ENCODE data around the gene RPLP1.

Gene RPLP1

DNA sequence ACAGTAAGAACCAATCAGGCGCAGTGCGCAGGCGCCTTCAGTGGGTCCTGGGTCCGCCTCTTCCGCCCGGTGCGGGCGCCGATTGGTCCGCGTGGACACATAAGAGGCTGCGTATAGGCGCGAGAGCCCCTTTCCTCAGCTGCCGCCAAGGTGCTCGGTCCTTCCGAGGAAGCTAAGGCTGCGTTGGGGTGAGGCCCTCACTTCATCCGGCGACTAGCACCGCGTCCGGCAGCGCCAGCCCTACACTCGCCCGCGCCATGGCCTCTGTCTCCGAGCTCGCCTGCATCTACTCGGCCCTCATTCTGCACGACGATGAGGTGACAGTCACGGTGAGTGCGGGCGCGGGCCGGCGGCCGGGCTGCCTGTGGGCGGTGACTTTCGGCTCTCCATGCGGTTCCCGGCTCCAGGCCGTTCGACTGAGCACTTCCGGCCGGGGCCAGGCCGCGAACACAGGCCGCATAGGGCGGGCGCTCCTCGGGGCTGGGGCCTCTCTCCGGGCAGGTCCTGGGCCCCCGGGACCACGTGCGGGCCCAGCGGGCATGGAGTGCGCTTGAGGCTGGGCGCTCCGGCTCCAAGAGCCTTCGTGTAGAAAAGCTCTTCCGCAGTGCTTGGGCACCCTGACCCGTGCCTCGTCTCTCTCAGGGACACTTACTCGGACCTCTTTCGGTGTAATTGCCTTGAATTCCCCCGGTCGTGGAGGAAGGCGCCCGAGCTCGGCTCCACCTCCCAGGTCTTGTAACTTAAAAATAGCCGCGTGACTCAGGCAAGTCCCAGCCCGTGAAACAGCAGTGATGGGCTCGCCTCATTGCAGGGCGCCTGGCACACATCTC, at the start of gene RPLP1:
RPLP1 (plus strand) TSS at position 127 of the 830 bp plus-strand sequence; CDS start at position 258, 131 bp downstream.
- peaks cover 5% of the 10 kb centered on the region; the same call in 1 of the 2 replicates for H3K4me1 ChIP-seq (ENCODE audit: insufficient read depth, low read length)
- H3K36me3 ChIP-seq (ENCODE audit: insufficient read depth, low read length): peaks cover 27% of the 10 kb centered on the region
- peak within 1 kb of the TSS; percentile 92 for H3K9ac ChIP-seq (ENCODE audit: low read depth, low read length)
- no peaks in the 10 kb centered on the region for H3K9me3 ChIP-seq (ENCODE audit: control insufficient read depth, insufficient read depth, low read length)

DNA sequence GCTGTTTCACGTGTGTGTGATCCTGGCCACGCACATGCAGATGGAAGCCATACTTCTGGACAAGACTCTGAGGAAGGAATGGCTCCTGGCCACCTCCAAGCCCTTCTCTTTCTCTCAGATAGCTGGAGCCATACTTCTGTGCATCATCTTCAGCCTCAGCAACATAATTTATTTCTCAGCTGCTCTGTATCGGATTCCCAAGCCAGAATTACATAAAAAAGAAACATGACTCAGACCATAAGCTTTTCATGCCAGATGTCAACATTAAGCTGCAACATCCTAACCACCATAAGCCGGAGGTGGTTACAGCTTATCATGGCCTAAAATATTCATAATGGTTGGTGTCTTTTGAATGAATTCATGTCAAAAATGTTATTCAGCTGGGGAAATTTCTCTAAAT, 49.0 kb upstream of the RPLP1 start:
- H3K9ac ChIP-seq (ENCODE audit: low read depth, low read length): no peak overlapping the region
- H3K9me3 ChIP-seq (ENCODE audit: control insufficient read depth, insufficient read depth, low read length): no peaks in the 10 kb centered on the region
- H3K4me1 ChIP-seq (ENCODE audit: insufficient read depth, low read length): no peaks in the 10 kb centered on the region
- H3K36me3 ChIP-seq (ENCODE audit: insufficient read depth, low read length): no peaks in the 10 kb centered on the region

DNA sequence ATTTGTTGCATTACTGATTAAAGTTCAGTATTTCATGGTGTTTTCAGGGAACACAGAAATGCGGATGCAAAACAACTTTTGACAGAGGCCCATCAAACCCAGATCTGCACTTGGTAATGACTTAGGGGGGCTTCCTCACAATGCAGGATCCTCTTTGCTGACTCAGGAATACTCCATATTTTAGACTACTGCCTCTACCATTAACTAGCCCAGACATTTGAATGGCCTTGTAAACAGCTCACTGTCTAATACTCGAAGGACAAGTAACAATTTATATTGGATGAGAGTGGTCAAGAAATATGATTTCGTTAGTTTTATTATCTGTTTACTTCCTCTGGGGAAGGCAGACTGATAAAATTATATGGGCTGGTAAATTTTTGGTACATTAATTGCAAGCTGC, 47.5 kb upstream of the RPLP1 start:
- no peaks in the 10 kb centered on the region for H3K9me3 ChIP-seq (ENCODE audit: control insufficient read depth, insufficient read depth, low read length)
- no peak overlapping the region for H3K9ac ChIP-seq (ENCODE audit: low read depth, low read length)
- H3K36me3 ChIP-seq (ENCODE audit: insufficient read depth, low read length): no peaks in the 10 kb centered on the region
- no peaks in the 10 kb centered on the region for H3K4me1 ChIP-seq (ENCODE audit: insufficient read depth, low read length)

DNA sequence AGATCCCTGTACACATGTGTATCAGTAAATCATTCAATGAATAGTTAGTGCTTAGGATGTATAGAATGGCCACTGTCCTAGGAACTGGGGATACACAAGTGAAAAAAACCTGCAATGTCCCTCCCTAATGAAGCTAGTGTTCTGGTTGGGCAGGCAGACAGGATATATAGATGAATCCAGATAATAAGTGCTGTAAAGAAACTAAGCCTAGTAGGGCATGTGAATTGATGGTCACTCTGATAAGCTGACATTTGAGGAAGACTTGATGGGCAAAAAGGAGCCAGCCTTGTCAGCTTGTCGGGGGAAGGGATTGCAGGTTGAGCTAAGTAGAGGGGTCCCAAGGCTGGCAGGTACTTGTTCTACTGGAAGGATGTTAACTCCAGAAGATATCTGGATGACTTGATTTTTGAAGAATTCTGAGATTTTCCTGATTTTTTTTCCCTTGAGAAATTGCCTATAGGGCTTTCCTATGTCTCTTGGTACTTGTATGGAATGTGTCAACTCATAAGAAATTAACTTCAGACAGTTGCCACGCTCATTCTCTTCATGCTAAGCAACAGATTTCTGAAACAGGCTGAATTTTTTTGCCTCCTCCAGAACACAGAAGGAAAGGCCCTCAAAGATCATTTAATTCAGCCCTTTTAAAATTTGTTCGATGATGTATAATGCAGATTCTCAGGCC, 44.8 kb upstream of the RPLP1 start:
- no peaks in the 10 kb centered on the region for H3K36me3 ChIP-seq (ENCODE audit: insufficient read depth, low read length)
- H3K9ac ChIP-seq (ENCODE audit: low read depth, low read length): no peak overlapping the region
- H3K9me3 ChIP-seq (ENCODE audit: control insufficient read depth, insufficient read depth, low read length): no peaks in the 10 kb centered on the region
- H3K4me1 ChIP-seq (ENCODE audit: insufficient read depth, low read length): no peaks in the 10 kb centered on the region

DNA sequence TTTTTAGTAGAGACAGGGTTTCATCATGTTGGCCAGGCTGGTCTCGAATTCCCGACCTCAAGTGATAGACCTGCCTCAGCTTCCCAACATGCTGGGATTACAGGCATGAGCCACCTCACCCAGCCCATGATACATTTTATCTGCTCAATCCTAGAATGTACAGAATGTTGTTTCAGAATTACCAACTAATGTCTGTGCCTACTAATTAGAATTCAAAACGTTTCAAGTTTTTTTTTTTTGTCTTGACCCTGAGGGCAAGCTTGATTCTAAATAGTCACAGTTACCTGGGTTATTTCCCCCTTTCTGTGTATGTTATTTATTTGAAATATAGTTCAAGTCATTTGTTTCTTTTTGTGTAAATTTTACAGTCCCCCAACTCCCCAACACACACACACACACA, 43.8 kb upstream of the RPLP1 start:
- Histone ChIP-seq H3K4me1 (ENCODE audit: insufficient read depth, low read length) (no peaks in the 10 kb centered on the region), H3K9ac (ENCODE audit: low read depth, low read length) (no peak overlapping the region), H3K9me3 (ENCODE audit: control insufficient read depth, insufficient read depth, low read length) (no peaks in the 10 kb centered on the region), H3K36me3 (ENCODE audit: insufficient read depth, low read length) (no peaks in the 10 kb centered on the region)

DNA sequence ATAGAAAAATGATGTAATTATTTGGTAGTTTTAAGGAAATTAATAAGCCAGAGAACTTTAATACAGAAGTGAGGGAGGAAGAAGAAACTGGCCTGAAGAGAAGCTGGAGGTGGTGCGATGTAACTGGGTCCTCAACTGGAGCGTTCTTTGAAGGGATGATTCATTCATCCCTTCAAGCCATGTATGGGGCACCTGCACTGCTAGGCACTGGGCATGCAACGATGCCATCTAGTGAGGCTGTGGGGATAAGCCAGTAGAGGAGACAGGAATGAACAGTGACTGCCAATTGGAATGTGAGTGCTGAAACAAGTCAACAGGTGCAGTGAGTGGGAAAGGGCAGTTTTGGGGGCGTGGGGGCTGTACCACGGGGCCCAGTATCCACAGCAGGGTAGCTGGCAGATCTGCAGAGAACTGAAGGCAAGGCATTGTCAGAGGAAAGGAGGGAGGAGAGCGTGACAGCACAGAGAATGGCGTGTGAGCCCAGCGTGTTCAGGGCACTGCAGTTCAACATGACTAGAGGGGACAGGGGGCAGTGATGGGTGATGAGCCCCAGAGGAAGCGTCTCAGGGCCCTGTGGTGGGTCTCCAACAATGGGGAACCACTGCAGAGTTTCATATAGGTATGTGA, 42.3 kb upstream of the RPLP1 start:
- Histone ChIP-seq H3K4me1 (ENCODE audit: insufficient read depth, low read length) (no peaks in the 10 kb centered on the region), H3K9ac (ENCODE audit: low read depth, low read length) (no peak overlapping the region), H3K9me3 (ENCODE audit: control insufficient read depth, insufficient read depth, low read length) (no peaks in the 10 kb centered on the region), H3K36me3 (ENCODE audit: insufficient read depth, low read length) (no peaks in the 10 kb centered on the region)

DNA sequence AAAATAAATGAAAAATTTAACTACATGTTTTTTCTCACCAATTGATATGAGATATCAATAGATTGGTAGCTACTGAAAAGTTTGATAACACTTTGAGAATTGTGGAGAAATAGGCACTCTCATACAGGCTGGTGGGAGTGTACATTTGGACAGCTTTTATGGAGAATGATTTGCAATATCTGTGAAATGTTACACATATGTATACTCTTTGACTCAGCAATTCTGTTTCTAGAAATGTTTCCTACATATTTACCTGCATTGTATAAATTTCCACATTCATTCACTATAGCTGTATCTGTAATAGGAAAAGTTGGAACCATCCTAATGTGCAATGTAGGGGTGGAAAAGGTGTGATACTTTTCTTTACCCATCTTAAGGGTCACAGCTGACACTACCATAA, 40.3 kb upstream of the RPLP1 start:
- H3K36me3 ChIP-seq (ENCODE audit: insufficient read depth, low read length): no peaks in the 10 kb centered on the region
- H3K4me1 ChIP-seq (ENCODE audit: insufficient read depth, low read length): no peaks in the 10 kb centered on the region
- H3K9ac ChIP-seq (ENCODE audit: low read depth, low read length): no peak overlapping the region
- H3K9me3 ChIP-seq (ENCODE audit: control insufficient read depth, insufficient read depth, low read length): no peaks in the 10 kb centered on the region

DNA sequence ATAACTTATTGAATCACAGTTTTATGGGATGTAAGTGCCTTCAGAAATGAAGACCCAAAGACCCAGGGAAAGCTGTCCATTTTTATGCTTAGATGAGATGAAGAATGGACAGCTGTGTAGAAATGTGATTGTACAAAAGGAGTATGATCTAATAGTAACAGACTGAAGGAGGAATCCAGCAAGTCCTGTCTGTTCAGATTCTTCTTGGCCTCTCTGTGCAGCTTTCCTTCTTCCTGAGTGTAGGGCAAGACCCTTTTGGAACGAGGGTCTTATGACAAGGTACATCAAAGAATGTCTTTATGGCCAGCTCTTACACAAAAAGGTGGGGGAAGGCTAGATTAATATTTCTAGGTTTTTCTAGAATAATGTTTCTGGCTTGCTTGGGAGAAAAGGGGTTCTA, 39.9 kb upstream of the RPLP1 start:
- no peaks in the 10 kb centered on the region for H3K9me3 ChIP-seq (ENCODE audit: control insufficient read depth, insufficient read depth, low read length)
- H3K4me1 ChIP-seq (ENCODE audit: insufficient read depth, low read length): no peaks in the 10 kb centered on the region
- no peak overlapping the region for H3K9ac ChIP-seq (ENCODE audit: low read depth, low read length)
- no peaks in the 10 kb centered on the region for H3K36me3 ChIP-seq (ENCODE audit: insufficient read depth, low read length)

DNA sequence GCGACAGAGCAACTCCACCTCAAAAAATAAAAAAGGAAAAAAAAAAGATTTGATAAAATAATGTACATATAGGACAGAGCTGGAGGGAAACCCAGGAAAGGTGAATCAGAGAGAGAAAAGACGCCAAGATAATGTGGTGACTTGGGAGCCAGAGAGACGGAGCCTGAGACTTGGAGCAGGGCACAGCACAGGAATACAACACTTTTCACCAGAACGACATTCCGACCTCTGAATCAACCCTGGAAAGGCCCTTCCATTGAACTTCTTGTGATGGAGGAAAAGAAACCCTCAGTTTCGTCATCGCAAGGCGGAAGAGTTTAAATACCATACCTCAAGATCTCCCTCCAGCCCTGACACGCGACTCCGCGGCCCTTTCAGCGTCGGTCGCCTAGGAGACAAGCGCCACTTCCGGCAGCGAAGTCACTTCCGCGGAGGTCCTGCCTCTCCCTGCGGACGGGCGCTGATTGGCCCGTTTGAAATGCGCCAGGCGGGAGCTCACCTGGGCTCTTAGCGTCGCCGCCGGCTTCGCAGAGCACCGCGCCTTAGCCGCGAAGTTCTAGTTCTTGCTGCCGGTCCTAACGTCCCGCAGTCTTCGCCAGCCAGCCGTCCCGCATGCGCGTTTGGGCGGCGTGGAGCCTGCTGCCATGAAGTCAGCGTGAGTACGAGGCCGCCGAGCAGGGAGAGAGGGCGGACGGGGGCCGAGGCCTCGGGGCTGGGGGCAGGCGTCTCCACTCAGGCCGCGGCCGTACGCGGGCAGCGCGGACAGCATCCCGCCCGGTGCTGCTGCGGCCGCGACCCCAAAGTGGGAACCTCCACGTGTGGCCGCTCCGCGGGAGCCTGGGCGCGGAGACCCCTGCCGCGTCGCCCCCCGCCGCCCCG, 38.6 kb upstream of the RPLP1 start, which contains the start of gene KIF23:
KIF23 (plus strand) TSS at position 528 of the 879 bp plus-strand sequence; CDS start at position 645, 117 bp downstream.
- H3K4me1 ChIP-seq (ENCODE audit: insufficient read depth, low read length): no peaks in the 10 kb centered on the region
- no peaks in the 10 kb centered on the region for H3K9me3 ChIP-seq (ENCODE audit: control insufficient read depth, insufficient read depth, low read length)
- H3K36me3 ChIP-seq (ENCODE audit: insufficient read depth, low read length): peaks cover 8% of the 10 kb centered on the region
- peak within 1 kb of the TSS; percentile 99 for H3K9ac ChIP-seq (ENCODE audit: low read depth, low read length)

DNA sequence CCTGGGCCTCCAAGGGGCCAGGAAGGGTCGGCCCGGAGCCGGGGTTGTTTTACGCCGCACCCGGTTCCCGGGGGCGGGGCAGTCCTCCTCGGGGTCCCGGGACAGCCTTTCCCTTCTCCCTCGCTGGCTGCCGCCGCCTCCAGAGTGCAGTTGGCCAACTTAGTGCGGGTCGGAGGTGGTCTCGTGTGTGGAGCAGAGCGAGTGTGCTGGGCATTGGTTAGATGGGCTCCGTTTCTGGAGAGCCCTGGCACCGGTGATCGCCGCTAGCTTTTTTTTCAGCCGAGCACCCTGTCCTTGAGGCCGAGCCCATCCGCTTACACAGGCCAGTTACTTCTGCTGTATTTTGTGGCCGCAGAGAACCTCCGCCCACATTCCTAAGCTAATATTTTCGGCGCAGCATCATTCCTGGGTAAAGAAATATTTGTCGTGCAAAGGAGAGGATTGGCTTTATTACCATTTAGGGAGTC, 37.9 kb upstream of the RPLP1 start:
- Histone ChIP-seq H3K9ac (ENCODE audit: low read depth, low read length) (peak overlapping the region; percentile 99), H3K4me1 (ENCODE audit: insufficient read depth, low read length) (no peaks in the 10 kb centered on the region), H3K36me3 (ENCODE audit: insufficient read depth, low read length) (peaks cover 12% of the 10 kb centered on the region)

DNA sequence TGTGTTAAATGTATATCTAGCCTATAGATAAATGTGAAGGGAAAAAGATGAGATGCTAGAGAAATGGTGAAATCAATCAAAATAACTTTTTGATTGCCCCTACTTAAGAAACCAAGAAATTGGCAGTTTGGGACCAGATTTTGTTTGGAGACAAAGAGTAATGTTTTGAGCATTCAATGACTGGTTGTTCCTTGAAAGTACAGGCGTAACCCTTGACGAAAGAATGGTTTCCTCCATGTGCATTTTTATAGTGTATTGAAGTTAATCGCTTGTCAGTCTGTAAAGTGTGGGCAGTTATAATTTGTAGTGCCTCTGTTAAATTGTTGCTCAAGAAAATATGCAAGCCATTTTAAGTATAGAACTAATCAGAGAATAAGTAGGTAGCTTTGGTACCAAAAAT, 37.2 kb upstream of the RPLP1 start:
- Histone ChIP-seq H3K36me3 (ENCODE audit: insufficient read depth, low read length) (peaks cover 12% of the 10 kb centered on the region), H3K9ac (ENCODE audit: low read depth, low read length) (peak overlapping the region; percentile 99), H3K4me1 (ENCODE audit: insufficient read depth, low read length) (no peaks in the 10 kb centered on the region), H3K9me3 (ENCODE audit: control insufficient read depth, insufficient read depth, low read length) (no peaks in the 10 kb centered on the region)

More for the DNA sequence above, 37.9 kb upstream of the RPLP1 start:
- H3K9me3 ChIP-seq (ENCODE audit: control insufficient read depth, insufficient read depth, low read length): no peaks in the 10 kb centered on the region

DNA sequence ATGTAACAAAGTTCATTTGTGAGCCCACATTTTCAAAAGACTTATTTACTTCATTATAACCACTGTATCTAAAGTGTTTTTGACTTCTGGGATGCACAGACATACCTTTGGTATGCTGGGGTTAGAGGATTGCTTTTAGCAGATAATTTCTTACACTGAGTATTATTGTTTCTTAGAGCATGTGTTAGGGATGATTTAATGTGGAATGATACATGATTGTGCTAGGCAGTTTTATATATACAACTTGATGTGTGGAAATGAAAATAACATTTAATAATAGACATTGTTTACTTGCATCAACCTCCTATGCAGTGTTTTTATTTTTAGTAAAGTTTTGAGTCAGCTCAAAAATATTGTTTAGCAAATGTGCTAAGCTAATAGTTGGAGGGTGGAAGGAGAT, 35.0 kb upstream of the RPLP1 start:
- Histone ChIP-seq H3K36me3 (ENCODE audit: insufficient read depth, low read length) (peaks cover 20% of the 10 kb centered on the region), H3K9me3 (ENCODE audit: control insufficient read depth, insufficient read depth, low read length) (no peaks in the 10 kb centered on the region), H3K9ac (ENCODE audit: low read depth, low read length) (no peak overlapping the region), H3K4me1 (ENCODE audit: insufficient read depth, low read length) (no peaks in the 10 kb centered on the region)

DNA sequence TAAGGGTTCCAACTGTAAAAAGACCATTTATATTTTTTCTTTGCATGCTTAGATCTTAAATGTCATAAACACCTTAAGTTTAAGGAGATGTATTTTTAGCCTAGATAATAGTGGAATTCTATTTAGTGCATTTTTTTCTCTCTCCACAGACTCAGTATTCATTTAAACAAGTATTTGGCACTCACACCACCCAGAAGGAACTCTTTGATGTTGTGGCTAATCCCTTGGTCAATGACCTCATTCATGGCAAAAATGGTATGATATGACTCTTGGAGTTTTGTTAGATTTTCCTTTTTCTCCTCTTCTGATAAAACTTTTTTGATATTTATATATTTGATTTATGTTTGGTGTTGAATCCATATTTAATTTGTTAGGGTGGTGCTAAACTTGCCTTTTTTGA, 31.1 kb upstream of the RPLP1 start:
- Histone ChIP-seq H3K9ac (ENCODE audit: low read depth, low read length) (no peak overlapping the region), H3K9me3 (ENCODE audit: control insufficient read depth, insufficient read depth, low read length) (no peaks in the 10 kb centered on the region), H3K36me3 (ENCODE audit: insufficient read depth, low read length) (peaks cover 28% of the 10 kb centered on the region), H3K4me1 (ENCODE audit: insufficient read depth, low read length) (no peaks in the 10 kb centered on the region)
